ENCODE results near the gene WWC2. TPM values are rescaled to one million over a fixed set of nuclear protein-coding genes. Genes with fewer than 3 reads are reported as not detected.

Gene WWC2
- total RNA-seq, 1 donor from 2014 or later, result 39.6 TPM

DNA sequence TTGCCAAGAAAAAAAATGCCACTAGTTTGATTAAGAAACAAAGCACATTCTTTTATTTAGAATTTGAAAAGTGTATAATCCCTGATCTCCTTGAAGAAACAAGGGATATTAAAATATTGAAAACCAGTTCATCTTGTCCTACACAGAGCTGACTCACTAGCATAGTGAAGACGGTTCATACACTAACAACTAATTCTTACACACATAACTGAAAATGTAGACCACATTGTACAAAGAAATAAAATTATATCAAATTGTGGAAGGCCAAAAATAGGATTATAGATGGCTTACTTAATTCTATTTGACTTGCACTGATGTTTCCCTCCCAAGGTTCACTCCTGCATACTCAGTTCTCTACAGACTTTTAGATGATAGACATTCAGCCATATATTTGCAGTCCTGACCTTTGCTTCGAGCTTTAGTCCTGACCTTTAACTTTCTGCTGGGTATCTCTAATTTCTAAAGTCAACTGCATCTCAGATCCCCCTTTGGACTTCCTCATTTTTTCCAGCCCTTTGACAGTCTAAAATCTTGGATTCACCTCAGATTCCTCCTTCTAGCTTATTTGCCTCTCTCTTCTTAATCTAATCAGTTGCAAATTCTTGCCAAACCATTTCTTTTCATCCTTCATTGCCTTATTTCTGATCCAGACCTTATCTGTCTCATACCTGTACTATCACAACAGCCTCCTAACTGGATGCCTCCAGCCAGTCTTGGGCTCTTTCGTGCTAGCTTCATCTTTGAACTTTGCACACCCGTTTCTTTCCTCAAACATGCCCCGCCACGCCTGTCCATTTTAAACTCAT is 4.5 kb upstream of the WWC2 start:
- peaks cover 4% of the 10 kb centered on the region for H3K27me3 Mint-ChIP-seq (ENCODE audit: insufficient read depth, low read depth)
- peaks cover 12% of the 10 kb centered on the region for H3K9me3 Mint-ChIP-seq
- no peaks in the 10 kb centered on the region for H3K9me3 ChIP-seq (ENCODE audit: low read depth)
- H3K4me2 ChIP-seq, result no peak overlapping the region
- H3K36me3 Mint-ChIP-seq, result peaks cover 4% of the 10 kb centered on the region
- H4K20me1 ChIP-seq (ENCODE audit: low read depth), result no peaks in the 10 kb centered on the region
- no peak overlapping the region for H3K27ac ChIP-seq
- peaks cover 9% of the 10 kb centered on the region for H3K4me1 ChIP-seq
- peaks cover under 1% of the 10 kb centered on the region for H3K79me2 ChIP-seq (ENCODE audit: low read depth)
- peaks cover 14% of the 10 kb centered on the region for H3K27me3 ChIP-seq
- peaks cover 33% of the 10 kb centered on the region for H3F3A ChIP-seq (ENCODE audit: low read depth)
- H3K9ac ChIP-seq, result no peak overlapping the region
- no peak overlapping the region for H3K4me3 ChIP-seq
- H3K27ac Mint-ChIP-seq, result no peak overlapping the region
- no peak for DNase-seq (ENCODE audit: low spot score)
- H3K4me3 Mint-ChIP-seq, result no peak overlapping the region
- H3K4me1 Mint-ChIP-seq, result peaks cover 12% of the 10 kb centered on the region
- H3K36me3 ChIP-seq, result no peaks in the 10 kb centered on the region
- no peak for TF ChIP-seq EZH2 (IDR thresholded peaks at IDR 0.05)
- TF ChIP-seq CTCF (IDR thresholded peaks at IDR 0.05), result no peak
- TF ChIP-seq EZH2phosphoT487 (IDR thresholded peaks at IDR 0.05), result no peak
- no peak overlapping the region for H2AFZ ChIP-seq (replicated peaks)

- Histone ChIP-seq H3K79me2 (ENCODE audit: low read depth) (peaks cover 6% of the 10 kb centered on the region), H3K27me3 (peaks cover 14% of the 10 kb centered on the region), H3K4me2 (no peak overlapping the region), H3K36me3 (no peaks in the 10 kb centered on the region), H3F3A (ENCODE audit: low read depth) (peaks cover 39% of the 10 kb centered on the region), H3K9me3 (ENCODE audit: low read depth) (no peaks in the 10 kb centered on the region), H4K20me1 (ENCODE audit: low read depth) (peaks cover 3% of the 10 kb centered on the region), H3K27ac (no peak overlapping the region), H3K4me1 (peaks cover 9% of the 10 kb centered on the region), H3K4me3 (no peak overlapping the region), H3K9ac (no peak overlapping the region), H2AFZ (replicated peaks) (no peak overlapping the region)
- H3K4me1 Mint-ChIP-seq, result peaks cover 12% of the 10 kb centered on the region
- TF ChIP-seq EZH2phosphoT487 (IDR thresholded peaks at IDR 0.05) (no peak), CTCF (IDR thresholded peaks at IDR 0.05) (no peak), EZH2 (IDR thresholded peaks at IDR 0.05) (no peak)
- no peak overlapping the region for H3K27ac Mint-ChIP-seq
- peaks cover 7% of the 10 kb centered on the region for H3K9me3 Mint-ChIP-seq
- DNase-seq (ENCODE audit: low spot score), result no peak
- no peak overlapping the region for H3K4me3 Mint-ChIP-seq
- peaks cover 4% of the 10 kb centered on the region for H3K36me3 Mint-ChIP-seq
- peaks cover 4% of the 10 kb centered on the region for H3K27me3 Mint-ChIP-seq (ENCODE audit: insufficient read depth, low read depth)
Measured at GRCh38 chr4:183095199-183095512, 3.9 kb upstream of the WWC2 start.

DNA sequence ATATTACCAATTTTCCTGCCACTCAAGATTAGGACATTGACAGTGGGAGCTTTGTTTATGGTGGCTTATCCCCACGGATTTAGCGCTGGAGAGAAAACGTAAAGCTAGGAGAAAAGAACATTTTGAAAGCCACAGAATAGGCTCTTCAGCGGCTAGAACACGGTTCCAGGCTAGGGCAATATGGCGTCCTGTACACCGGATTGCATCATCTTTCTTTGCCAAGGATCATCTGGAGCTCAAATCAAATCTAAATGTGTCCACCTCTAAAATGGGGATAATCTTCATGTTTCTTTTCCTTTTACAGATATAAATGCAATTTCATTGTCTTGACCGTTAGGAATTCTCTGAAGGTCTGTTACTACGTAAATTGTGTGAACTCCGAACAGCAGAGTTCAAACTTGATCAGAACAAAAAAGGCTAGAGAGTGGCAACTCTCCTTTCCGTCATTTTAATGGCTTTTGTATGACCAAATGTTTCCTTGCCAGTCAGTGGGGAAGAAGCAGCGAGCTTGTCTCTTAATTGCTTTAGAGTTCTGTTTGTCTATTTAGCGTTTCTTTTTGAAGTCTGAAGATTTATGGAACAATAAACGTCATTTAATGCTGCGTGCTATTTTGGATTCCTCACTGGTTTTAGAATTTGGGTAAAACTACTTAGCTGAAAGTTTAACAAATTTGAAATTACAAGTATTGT is 2.6 kb upstream of the WWC2 start:
- peak overlapping the region; percentile 85 for H3K4me2 ChIP-seq

More for the DNA sequence above, 2.6 kb upstream of the WWC2 start:
- peaks cover 22% of the 10 kb centered on the region for H3K4me1 Mint-ChIP-seq
- peak overlapping the region; percentile 79 for H3K4me3 Mint-ChIP-seq
- Histone ChIP-seq H3K9me3 (ENCODE audit: low read depth) (no peaks in the 10 kb centered on the region), H3K27me3 (peaks cover 14% of the 10 kb centered on the region), H3K79me2 (ENCODE audit: low read depth) (peaks cover 19% of the 10 kb centered on the region), H3K4me1 (peaks cover 19% of the 10 kb centered on the region), H3K9ac (no peak overlapping the region), H2AFZ (replicated peaks) (no peak overlapping the region), H3K36me3 (no peaks in the 10 kb centered on the region), H4K20me1 (ENCODE audit: low read depth) (peaks cover 16% of the 10 kb centered on the region), H3K27ac (no peak overlapping the region), H3K4me3 (peak overlapping the region; percentile 69), H3F3A (ENCODE audit: low read depth) (peaks cover 39% of the 10 kb centered on the region)
- H3K27me3 Mint-ChIP-seq (ENCODE audit: insufficient read depth, low read depth), result peaks cover 4% of the 10 kb centered on the region
- H3K36me3 Mint-ChIP-seq, result peaks cover 4% of the 10 kb centered on the region
- peak; percentile 7 for DNase-seq (ENCODE audit: low spot score)
- H3K27ac Mint-ChIP-seq, result no peak overlapping the region
- TF ChIP-seq CTCF (IDR thresholded peaks at IDR 0.05), result no peak
- H3K9me3 Mint-ChIP-seq, result peaks cover 6% of the 10 kb centered on the region
